DND-41 (cell line): Measurements from ENCODE around the gene ADK.

Experiments used
- EZH2 ChIP-seq: IDR thresholded peaks from 3 replicates; pipeline ENCODE4 v1.6.1; 2012; ENCODE audit warnings: borderline replicate concordance, low read depth, mild to moderate bottlenecking, moderate library complexity, low read length, inconsistent platforms; ENCODE audit not compliant: severe bottlenecking
- TF ChIP-seq, protein P1 (sequence below): IDR thresholded peaks from 2 replicates; pipeline ENCODE4 v1.5.1; 2012; ENCODE audit warnings: borderline replicate concordance, low read length, moderate library complexity, mild to moderate bottlenecking; ENCODE audit not compliant: poor library complexity, severe bottlenecking; ENCODE audit errors: extremely low read depth

DNA sequence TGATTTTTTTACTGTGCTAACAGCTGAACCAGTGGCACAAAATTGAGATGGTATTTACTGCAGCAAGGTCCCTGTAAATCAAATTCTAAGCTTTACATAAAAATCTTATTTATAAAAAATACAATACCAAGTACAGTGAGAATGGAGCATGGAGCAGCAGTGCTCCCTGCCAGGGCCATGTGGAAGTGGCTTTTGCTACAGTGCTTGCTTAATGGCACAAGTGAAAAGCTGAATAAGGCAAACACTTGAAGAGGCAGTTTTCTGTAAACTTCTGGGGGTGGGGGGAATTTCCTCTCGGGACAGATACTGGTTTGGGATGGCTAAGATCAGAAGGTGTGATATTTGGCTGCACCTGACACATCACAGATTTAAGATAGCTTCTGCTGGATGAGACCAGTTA is 27.9 kb upstream of the ADK start:
- TF ChIP-seq, protein P1, sequence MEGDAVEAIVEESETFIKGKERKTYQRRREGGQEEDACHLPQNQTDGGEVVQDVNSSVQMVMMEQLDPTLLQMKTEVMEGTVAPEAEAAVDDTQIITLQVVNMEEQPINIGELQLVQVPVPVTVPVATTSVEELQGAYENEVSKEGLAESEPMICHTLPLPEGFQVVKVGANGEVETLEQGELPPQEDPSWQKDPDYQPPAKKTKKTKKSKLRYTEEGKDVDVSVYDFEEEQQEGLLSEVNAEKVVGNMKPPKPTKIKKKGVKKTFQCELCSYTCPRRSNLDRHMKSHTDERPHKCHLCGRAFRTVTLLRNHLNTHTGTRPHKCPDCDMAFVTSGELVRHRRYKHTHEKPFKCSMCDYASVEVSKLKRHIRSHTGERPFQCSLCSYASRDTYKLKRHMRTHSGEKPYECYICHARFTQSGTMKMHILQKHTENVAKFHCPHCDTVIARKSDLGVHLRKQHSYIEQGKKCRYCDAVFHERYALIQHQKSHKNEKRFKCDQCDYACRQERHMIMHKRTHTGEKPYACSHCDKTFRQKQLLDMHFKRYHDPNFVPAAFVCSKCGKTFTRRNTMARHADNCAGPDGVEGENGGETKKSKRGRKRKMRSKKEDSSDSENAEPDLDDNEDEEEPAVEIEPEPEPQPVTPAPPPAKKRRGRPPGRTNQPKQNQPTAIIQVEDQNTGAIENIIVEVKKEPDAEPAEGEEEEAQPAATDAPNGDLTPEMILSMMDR = no peak
- no peak for TF ChIP-seq EZH2
